ENCODE measurements around the gene EYS. TPM values are rescaled to one million over a fixed set of nuclear protein-coding genes. Genes with fewer than 3 reads are reported as not detected.
"Not testable (repeated sequence)": the region's sequence is repeated elsewhere in the genome, so short reads cannot be mapped to it uniquely, and the experiment has no call there.

The EYS gene
- total RNA-seq, 2 experiments from 2014 or later, result not detected

GRCh38 chr6:65623566-65623965, 83.5 kb downstream of the EYS start:
- Mint-ChIP-seq H3K27ac (no peak overlapping the region), H3K36me3 (ENCODE audit: low read depth) (no peaks in the 10 kb centered on the region), H3K4me1 (ENCODE audit: low read depth) (no peaks in the 10 kb centered on the region), H3K4me3 (no peak overlapping the region), H3K27me3 (ENCODE audit: low read depth) (no peaks in the 10 kb centered on the region), H3K9me3 (peaks cover 5% of the 10 kb centered on the region)
- CTCF ChIA-PET, result no interaction called here
- intact Hi-C loops (cut with micrococcal nuclease), result no loop called here
- no peak for DNase-seq

GRCh38 chr6:65610746-65611145, 96.3 kb downstream of the EYS start:
- H3K27me3 Mint-ChIP-seq (ENCODE audit: low read depth), result no peaks in the 10 kb centered on the region
- no peak overlapping the region for H3K4me3 Mint-ChIP-seq
- no peaks in the 10 kb centered on the region for H3K4me1 Mint-ChIP-seq (ENCODE audit: low read depth)
- H3K9me3 Mint-ChIP-seq, result peaks cover 2% of the 10 kb centered on the region
- no peak overlapping the region for H3K27ac Mint-ChIP-seq
- no peak for DNase-seq
- CTCF ChIA-PET, result no interaction called here
- H3K36me3 Mint-ChIP-seq (ENCODE audit: low read depth), result no peaks in the 10 kb centered on the region
- intact Hi-C loops (cut with micrococcal nuclease), result no loop called here

DNA sequence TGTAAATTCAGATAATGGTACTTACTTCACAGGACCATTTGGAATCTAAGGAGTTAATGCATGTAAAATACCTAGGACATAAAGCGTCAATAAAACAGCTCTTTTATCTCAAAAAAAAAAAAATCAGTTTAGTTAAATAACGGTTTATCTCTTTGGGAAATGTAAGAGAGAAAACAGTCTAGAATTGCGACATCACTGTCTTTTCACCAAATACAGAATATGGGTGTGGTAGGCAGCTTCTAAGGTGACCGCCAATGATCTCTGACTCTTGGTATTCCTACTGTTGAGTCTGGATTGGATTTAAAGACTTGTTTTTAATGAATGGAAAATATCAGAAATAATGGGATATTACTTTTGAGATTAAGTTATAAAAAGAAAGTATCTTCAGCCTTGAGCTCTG, 111.5 kb downstream of the EYS start:
- H3K27ac Mint-ChIP-seq, result no peak overlapping the region
- H3K4me3 Mint-ChIP-seq, result no peak overlapping the region
- CTCF ChIA-PET, result no interaction called here
- no peak for DNase-seq
- no peaks in the 10 kb centered on the region for H3K27me3 Mint-ChIP-seq (ENCODE audit: low read depth)
- H3K4me1 Mint-ChIP-seq (ENCODE audit: low read depth), result no peaks in the 10 kb centered on the region
- intact Hi-C loops (cut with micrococcal nuclease), result no loop called here
- no peaks in the 10 kb centered on the region for H3K36me3 Mint-ChIP-seq (ENCODE audit: low read depth)
- peaks cover 5% of the 10 kb centered on the region for H3K9me3 Mint-ChIP-seq

DNA sequence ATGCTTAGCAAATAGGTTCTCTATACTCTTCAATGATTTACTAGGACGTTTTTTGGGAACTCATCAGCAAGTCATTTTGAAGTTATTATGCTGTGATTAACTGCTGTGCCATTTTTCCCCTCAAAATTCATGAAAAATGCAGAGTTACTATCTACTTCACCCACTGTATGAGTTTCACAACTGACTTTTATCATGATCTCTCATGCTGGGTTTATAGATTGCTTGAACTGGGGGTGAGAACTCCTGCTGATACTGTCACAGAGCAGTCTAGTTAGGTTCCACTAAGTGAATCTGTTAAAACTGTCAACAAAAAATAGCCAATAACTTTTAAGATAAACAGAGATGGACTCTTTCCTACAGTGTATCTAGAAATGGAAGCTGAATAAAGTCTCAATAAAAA, 136.7 kb downstream of the EYS start:
- intact Hi-C loops (cut with micrococcal nuclease), result no loop called here
- Mint-ChIP-seq H3K27me3 (ENCODE audit: low read depth) (no peaks in the 10 kb centered on the region), H3K4me1 (ENCODE audit: low read depth) (no peaks in the 10 kb centered on the region), H3K36me3 (ENCODE audit: low read depth) (no peaks in the 10 kb centered on the region), H3K9me3 (peaks cover under 1% of the 10 kb centered on the region), H3K27ac (no peak overlapping the region), H3K4me3 (no peak overlapping the region)
- CTCF ChIA-PET, result no interaction called here
- DNase-seq, result no peak

DNA sequence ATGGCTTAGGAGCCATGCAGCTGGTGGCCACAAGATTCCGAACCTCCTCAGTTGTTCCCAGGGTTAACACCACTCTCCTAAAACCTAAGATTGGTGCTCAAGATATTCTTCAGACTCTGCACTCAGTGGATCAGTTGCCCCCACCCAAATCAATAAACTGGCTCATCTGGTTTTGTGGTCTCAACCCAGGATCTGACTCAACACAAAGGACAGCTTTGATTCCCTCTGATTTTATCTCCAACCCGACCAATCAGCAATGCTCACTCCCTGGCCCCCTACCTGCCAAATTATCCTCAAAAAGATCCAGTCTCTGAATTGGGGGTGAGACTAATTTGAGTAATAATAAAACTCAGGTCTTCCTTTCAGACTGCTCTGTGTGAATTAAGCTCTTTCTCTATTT, 137.5 kb downstream of the EYS start:
- Mint-ChIP-seq H3K4me3 (no peak overlapping the region), H3K27ac (no peak overlapping the region), H3K27me3 (ENCODE audit: low read depth) (no peaks in the 10 kb centered on the region), H3K9me3 (peaks cover 4% of the 10 kb centered on the region), H3K36me3 (ENCODE audit: low read depth) (no peaks in the 10 kb centered on the region), H3K4me1 (ENCODE audit: low read depth) (no peaks in the 10 kb centered on the region)
- CTCF ChIA-PET, result no interaction called here
- intact Hi-C loops (cut with micrococcal nuclease), result no loop called here
- DNase-seq, result no peak

DNA sequence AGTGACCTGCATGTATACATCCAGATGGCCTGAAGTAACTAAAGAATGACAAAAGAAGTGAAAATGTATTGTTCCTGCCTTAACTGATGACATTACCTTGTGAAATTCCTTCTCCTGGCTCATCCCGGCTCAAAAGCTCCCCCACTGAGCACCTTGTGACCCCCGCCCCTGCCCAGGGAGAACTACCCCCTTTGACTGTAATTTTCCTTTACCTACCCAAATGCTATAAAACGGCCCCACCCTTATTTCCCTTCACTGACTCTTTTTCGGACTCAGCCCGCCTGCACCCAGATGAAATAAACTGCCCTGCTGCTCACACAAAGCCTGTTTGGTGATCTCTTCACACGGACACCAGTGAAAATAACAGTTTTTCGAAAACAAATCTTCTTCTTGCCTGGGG, 138.0 kb downstream of the EYS start:
- H3K9me3 Mint-ChIP-seq; CTCF ChIA-PET; H3K27ac Mint-ChIP-seq; H3K4me3 Mint-ChIP-seq; H3K36me3 Mint-ChIP-seq (ENCODE audit: low read depth); H3K27me3 Mint-ChIP-seq (ENCODE audit: low read depth); DNase-seq; intact Hi-C loops (cut with micrococcal nuclease); H3K4me1 Mint-ChIP-seq (ENCODE audit: low read depth): not testable (repeated sequence)

DNA sequence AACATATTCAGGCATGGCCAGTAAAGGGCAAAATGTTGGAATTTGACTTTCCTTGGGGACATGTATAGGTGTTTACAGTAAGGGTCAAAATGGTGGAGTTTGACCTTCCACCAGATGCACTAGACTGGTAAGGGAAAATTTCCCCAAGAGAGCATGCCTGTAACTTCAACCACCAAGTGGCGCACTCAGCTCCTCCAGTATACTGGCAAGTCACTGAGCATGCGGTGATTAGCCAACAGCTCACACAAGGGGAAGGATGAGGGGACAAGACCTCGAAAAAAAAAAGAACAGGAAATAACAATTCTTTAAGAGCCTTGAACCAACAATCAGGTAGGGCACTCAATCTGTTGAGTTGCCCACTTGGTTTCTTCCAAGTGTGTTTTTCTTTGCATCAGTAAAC, 140.9 kb downstream of the EYS start:
- H3K36me3 Mint-ChIP-seq (ENCODE audit: low read depth), result no peaks in the 10 kb centered on the region
- CTCF ChIA-PET, result no interaction called here

GRCh38 chr6:65558071-65558470, 149.0 kb downstream of the EYS start:
- no peak overlapping the region for H3K4me3 Mint-ChIP-seq
- no peaks in the 10 kb centered on the region for H3K36me3 Mint-ChIP-seq (ENCODE audit: low read depth)
- peaks cover 3% of the 10 kb centered on the region for H3K9me3 Mint-ChIP-seq
- H3K4me1 Mint-ChIP-seq (ENCODE audit: low read depth), result no peaks in the 10 kb centered on the region
- H3K27ac Mint-ChIP-seq, result no peak overlapping the region
- CTCF ChIA-PET, result interaction anchor here (0.6 kb wide), 1 partner anchor 1756 kb away, joined by 3 read pairs; no protein-coding TSS in a partner anchor
- H3K27me3 Mint-ChIP-seq (ENCODE audit: low read depth), result no peaks in the 10 kb centered on the region
- DNase-seq, result no peak
- intact Hi-C loops (cut with micrococcal nuclease), result no loop called here

More for the DNA sequence above, 140.9 kb downstream of the EYS start:
- no peak for DNase-seq
- intact Hi-C loops (cut with micrococcal nuclease), result no loop called here
- Mint-ChIP-seq H3K4me1 (ENCODE audit: low read depth) (no peaks in the 10 kb centered on the region), H3K27me3 (ENCODE audit: low read depth) (no peaks in the 10 kb centered on the region), H3K27ac (no peak overlapping the region), H3K9me3 (peaks cover 10% of the 10 kb centered on the region), H3K4me3 (no peak overlapping the region)

DNA sequence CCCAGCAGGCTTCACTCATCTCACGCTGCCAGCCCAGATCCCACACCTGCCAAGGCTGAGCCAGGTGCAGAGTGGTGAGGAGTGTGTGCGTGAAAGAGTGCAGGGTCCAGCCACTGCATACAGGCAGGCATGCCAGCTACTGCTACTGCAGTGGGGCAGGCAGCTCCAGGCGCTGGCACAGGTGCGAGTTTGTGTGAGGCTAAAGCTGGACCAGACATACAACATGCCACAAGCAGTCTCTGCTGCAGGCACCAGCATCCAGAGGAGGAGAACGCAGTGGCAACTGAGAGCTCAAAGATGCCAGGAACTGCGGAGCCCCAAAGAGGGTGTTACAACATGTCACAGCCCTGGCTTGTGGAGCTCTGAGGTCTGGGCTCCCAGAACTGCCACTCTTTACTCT, 149.8 kb downstream of the EYS start:
- intact Hi-C loops (cut with micrococcal nuclease), result no loop called here
- H3K27me3 Mint-ChIP-seq (ENCODE audit: low read depth), result no peaks in the 10 kb centered on the region
- H3K4me1 Mint-ChIP-seq (ENCODE audit: low read depth), result no peaks in the 10 kb centered on the region
- peaks cover 3% of the 10 kb centered on the region for H3K9me3 Mint-ChIP-seq
- DNase-seq, result no peak
- CTCF ChIA-PET, result no interaction called here
- no peaks in the 10 kb centered on the region for H3K36me3 Mint-ChIP-seq (ENCODE audit: low read depth)
- no peak overlapping the region for H3K27ac Mint-ChIP-seq
- no peak overlapping the region for H3K4me3 Mint-ChIP-seq

DNA sequence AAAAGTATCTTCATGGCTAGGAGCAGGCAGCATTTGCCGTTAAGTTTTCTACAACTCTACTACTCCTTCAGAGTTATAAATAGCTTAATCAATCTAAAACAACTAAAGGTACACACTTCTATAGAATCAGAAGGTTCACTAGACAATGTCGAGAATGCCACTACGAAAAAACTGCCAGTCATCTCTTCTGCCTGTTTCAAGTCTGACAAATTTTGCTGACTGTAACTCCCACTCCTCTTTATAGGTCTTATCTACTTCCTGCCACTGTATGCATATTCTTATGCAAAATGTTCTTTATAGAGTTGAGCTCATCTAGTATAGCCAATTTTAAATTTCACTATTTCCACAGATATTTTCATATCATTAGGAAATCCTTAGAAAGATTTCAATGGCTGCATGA, 160.1 kb downstream of the EYS start:
- DNase-seq, result no peak
- no peaks in the 10 kb centered on the region for H3K36me3 Mint-ChIP-seq (ENCODE audit: low read depth)
- H3K4me1 Mint-ChIP-seq (ENCODE audit: low read depth), result no peaks in the 10 kb centered on the region
- H3K4me3 Mint-ChIP-seq, result no peak overlapping the region
- H3K27me3 Mint-ChIP-seq (ENCODE audit: low read depth), result no peaks in the 10 kb centered on the region
- H3K27ac Mint-ChIP-seq, result no peak overlapping the region
- intact Hi-C loops (cut with micrococcal nuclease), result no loop called here
- H3K9me3 Mint-ChIP-seq, result peaks cover 4% of the 10 kb centered on the region
- CTCF ChIA-PET, result no interaction called here

GRCh38 chr6:65545920-65546319, 161.1 kb downstream of the EYS start:
- no peak overlapping the region for H3K4me3 Mint-ChIP-seq
- H3K27me3 Mint-ChIP-seq (ENCODE audit: low read depth), result no peaks in the 10 kb centered on the region
- intact Hi-C loops (cut with micrococcal nuclease), result no loop called here
- no peaks in the 10 kb centered on the region for H3K36me3 Mint-ChIP-seq (ENCODE audit: low read depth)
- peaks cover 4% of the 10 kb centered on the region for H3K9me3 Mint-ChIP-seq
- CTCF ChIA-PET, result no interaction called here
- no peaks in the 10 kb centered on the region for H3K4me1 Mint-ChIP-seq (ENCODE audit: low read depth)
- no peak overlapping the region for H3K27ac Mint-ChIP-seq
- DNase-seq, result no peak

DNA sequence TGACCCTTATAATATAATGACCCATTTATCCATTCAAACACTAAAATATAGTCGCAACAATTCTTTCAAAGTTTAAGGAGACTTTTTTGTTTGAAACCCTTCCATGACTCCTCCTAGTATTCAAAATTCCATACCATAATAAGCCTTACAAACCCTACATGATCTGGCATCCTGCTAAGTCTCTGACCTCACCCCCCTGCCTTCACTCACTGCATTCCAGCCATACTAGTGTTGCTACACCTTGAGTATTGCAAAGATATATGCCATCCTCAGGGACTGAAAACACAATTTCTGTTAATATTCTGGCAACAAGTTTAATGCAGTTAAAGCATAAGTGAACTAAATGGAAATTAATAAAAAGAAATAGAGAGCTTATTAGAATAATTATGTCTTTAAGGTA, 168.4 kb downstream of the EYS start:
- Mint-ChIP-seq H3K9me3 (peaks cover 7% of the 10 kb centered on the region), H3K27me3 (ENCODE audit: low read depth) (no peaks in the 10 kb centered on the region), H3K27ac (no peak overlapping the region), H3K4me3 (no peak overlapping the region), H3K36me3 (ENCODE audit: low read depth) (no peaks in the 10 kb centered on the region), H3K4me1 (ENCODE audit: low read depth) (no peaks in the 10 kb centered on the region)
- no peak for DNase-seq
- CTCF ChIA-PET, result no interaction called here
- intact Hi-C loops (cut with micrococcal nuclease), result no loop called here

DNA sequence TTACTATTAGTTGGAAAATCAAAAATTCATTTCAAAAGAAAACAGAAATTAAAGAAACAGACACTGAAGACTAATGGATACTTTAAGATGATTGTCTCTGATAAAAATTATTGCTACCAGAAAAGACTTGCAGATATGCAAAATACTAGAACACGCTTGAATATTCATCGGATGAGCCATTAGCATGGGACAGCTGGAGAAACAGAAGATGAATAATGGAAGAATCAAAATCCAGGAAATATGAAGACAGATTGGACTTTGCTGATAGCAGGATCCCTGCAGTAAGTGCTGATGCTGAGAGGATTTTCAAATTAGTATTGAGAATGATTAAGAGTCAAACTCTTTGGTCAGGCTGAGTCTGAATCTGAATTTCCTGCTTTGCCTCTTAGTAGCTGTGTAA, 169.4 kb downstream of the EYS start:
- CTCF ChIA-PET, result no interaction called here
- no peaks in the 10 kb centered on the region for H3K4me1 Mint-ChIP-seq (ENCODE audit: low read depth)
- intact Hi-C loops (cut with micrococcal nuclease), result no loop called here
- no peak overlapping the region for H3K27ac Mint-ChIP-seq
- H3K4me3 Mint-ChIP-seq, result no peak overlapping the region
- DNase-seq, result no peak
- peaks cover 5% of the 10 kb centered on the region for H3K9me3 Mint-ChIP-seq
- H3K36me3 Mint-ChIP-seq (ENCODE audit: low read depth), result no peaks in the 10 kb centered on the region
- no peaks in the 10 kb centered on the region for H3K27me3 Mint-ChIP-seq (ENCODE audit: low read depth)

GRCh38 chr6:65531533-65531932, 175.5 kb downstream of the EYS start:
- no peak for DNase-seq
- intact Hi-C loops (cut with micrococcal nuclease), result no loop called here

More at GRCh38 chr6:65531533-65531932, 175.5 kb downstream of the EYS start:
- CTCF ChIA-PET, result no interaction called here
- H3K27ac Mint-ChIP-seq, result no peak overlapping the region
- no peaks in the 10 kb centered on the region for H3K27me3 Mint-ChIP-seq (ENCODE audit: low read depth)
- H3K9me3 Mint-ChIP-seq, result peaks cover 8% of the 10 kb centered on the region
- H3K4me3 Mint-ChIP-seq, result no peak overlapping the region
- no peaks in the 10 kb centered on the region for H3K4me1 Mint-ChIP-seq (ENCODE audit: low read depth)
- H3K36me3 Mint-ChIP-seq (ENCODE audit: low read depth), result no peaks in the 10 kb centered on the region

All from activated naive CD4-positive, alpha-beta T cell treated with anti-CD3 and anti-CD28 coated beads for 36 hours (primary cell).